Measurements from ENCODE around the gene CEP76.

DNA sequence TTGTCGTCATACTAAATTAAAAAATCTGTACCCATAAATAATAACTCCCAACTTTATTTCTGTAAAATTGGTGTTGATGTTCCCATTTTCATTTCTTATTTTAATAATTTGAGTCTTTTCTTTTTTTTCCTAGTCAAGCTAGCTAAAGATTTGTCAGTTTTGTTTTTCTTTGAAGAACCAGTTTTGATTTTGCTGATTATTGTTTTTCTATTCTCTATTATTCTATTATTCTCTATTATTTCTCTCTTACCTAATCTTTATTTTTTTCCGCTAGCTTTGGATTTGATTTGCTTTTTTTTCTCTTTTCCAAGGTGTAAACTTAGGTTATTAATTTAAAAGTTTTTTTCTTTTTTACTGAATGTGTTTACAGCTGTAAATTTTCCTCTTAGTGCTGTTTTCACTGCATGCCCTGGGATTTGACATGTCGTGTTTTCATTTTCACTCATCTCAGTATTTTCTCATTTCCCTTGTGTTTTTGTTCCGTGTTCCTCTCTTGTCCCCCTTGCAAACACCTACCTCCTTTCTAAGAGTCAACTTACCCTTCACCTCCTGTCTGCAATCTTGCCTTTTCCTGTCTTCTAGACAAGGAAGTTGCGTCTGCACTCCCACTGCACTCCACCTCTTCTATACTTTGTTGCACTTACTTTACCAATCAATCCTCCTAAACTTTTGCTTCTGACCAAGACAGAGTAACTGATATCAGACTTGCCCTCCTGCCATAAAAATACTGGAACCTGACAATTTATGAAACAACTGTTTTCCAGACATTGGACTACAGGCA, 19.2 kb upstream of the CEP76 start:
- TF ChIP-seq POLR2AphosphoS5 (IDR thresholded peaks at IDR 0.05; ENCODE audit: low read depth, low read length) (no peak), CTCF (IDR thresholded peaks at IDR 0.05) (no peak), USF2 (IDR thresholded peaks at IDR 0.05; ENCODE audit: borderline replicate concordance, low read depth, low read length) (no peak), TEAD4 (IDR thresholded peaks at IDR 0.05; ENCODE audit: borderline replicate concordance, insufficient read depth) (no peak), RFX5 (IDR thresholded peaks at IDR 0.05; ENCODE audit: low read length) (no peak), FOSL2 (IDR thresholded peaks at IDR 0.05; ENCODE audit: borderline replicate concordance, low read depth) (no peak), RAD21 (IDR thresholded peaks at IDR 0.05; ENCODE audit: low read length) (no peak), MXI1 (IDR thresholded peaks at IDR 0.05; ENCODE audit: low read depth, low read length) (no peak), JUND (IDR thresholded peaks at IDR 0.05) (no peak), TCF12 (IDR thresholded peaks at IDR 0.05) (no peak), SIN3A (IDR thresholded peaks at IDR 0.05; ENCODE audit: borderline replicate concordance, low read depth, low read length) (no peak), TAF1 (IDR thresholded peaks at IDR 0.05; ENCODE audit: borderline replicate concordance, low read depth, low read length) (no peak), SMC3 (IDR thresholded peaks at IDR 0.05; ENCODE audit: low read depth, low read length) (no peak), MAX (IDR thresholded peaks at IDR 0.05; ENCODE audit: low read depth) (no peak)
